ENCODE measurements around the gene TTC28.

TTC28 gene

DNA sequence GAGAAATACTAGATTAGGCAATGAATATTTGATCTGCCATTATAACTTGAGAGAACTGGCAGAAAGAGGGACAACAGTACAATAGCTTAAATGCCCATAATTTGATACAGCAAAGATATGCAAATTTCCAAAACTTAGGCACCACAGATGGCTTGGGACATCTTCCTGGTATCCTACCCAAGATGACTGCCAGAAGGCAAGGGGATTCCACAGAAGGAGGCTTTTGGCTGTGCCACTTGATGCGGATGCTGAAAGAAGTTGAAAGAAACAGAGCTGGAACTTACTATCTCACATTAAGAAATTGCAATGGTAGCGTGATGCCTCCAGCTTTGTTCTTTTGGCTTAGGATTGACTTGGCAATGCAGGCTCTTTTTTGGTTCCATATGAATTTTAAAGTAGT, 216.7 kb downstream of the TTC28 start:
- Histone ChIP-seq H3K4me2 (ENCODE audit: low read depth, low read length, poor library complexity, severe bottlenecking) (no peak overlapping the region), H3K27ac (ENCODE audit: low read depth, low read length) (no peak overlapping the region), H4K20me1 (ENCODE audit: low read depth, low read length) (no peaks in the 10 kb centered on the region), H3K36me3 (ENCODE audit: low read length) (no peaks in the 10 kb centered on the region), H3F3A (ENCODE audit: insufficient read depth) (no peaks in the 10 kb centered on the region), H3K9me2 (replicated peaks; ENCODE audit: insufficient read depth, low read length) (no peaks in the 10 kb centered on the region; the same call in 1 of the 2 replicates), H3K4me3 (ENCODE audit: insufficient read depth, low read length, poor library complexity, severe bottlenecking) (no peak overlapping the region), H3K79me2 (ENCODE audit: insufficient read depth, low read length) (no peaks in the 10 kb centered on the region), H2AFZ (ENCODE audit: low read depth, low read length, severe bottlenecking) (no peak overlapping the region), H3K9ac (ENCODE audit: low read length) (no peak overlapping the region), H3K9me3 (ENCODE audit: insufficient read depth, low read length) (no peaks in the 10 kb centered on the region), H3K27me3 (ENCODE audit: low read length) (no peaks in the 10 kb centered on the region)
- TF ChIP-seq EZH2phosphoT487 (conservative IDR thresholded peaks at IDR 0.05; ENCODE audit: low read length) = no peak
- TF ChIP-seq, protein P1, sequence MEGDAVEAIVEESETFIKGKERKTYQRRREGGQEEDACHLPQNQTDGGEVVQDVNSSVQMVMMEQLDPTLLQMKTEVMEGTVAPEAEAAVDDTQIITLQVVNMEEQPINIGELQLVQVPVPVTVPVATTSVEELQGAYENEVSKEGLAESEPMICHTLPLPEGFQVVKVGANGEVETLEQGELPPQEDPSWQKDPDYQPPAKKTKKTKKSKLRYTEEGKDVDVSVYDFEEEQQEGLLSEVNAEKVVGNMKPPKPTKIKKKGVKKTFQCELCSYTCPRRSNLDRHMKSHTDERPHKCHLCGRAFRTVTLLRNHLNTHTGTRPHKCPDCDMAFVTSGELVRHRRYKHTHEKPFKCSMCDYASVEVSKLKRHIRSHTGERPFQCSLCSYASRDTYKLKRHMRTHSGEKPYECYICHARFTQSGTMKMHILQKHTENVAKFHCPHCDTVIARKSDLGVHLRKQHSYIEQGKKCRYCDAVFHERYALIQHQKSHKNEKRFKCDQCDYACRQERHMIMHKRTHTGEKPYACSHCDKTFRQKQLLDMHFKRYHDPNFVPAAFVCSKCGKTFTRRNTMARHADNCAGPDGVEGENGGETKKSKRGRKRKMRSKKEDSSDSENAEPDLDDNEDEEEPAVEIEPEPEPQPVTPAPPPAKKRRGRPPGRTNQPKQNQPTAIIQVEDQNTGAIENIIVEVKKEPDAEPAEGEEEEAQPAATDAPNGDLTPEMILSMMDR (IDR thresholded peaks at IDR 0.05; ENCODE audit: insufficient read depth, low read length, poor library complexity, severe bottlenecking) = no peak

DNA sequence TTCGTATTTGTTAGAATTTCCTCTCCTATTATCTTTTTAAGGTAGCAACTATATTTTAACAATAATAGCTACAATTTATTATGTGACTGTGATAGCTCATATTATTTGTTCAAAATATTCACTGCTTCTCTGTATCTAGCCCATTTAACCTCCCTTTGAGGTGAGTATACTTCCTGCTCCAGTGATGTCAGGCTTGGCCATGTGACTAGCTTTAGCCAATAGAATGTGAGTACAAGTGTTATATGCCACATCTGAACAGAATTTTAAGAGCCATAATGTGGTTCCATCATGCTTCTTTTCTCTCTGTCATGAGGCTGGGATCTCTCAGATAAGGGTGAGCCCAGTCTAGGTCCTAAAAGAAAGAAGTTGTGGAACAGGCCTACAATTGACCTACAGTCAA, 217.6 kb downstream of the TTC28 start:
- Histone ChIP-seq H3K27me3 (ENCODE audit: low read length) (no peaks in the 10 kb centered on the region), H4K20me1 (ENCODE audit: low read depth, low read length) (no peaks in the 10 kb centered on the region), H3K9me2 (replicated peaks; ENCODE audit: insufficient read depth, low read length) (no peaks in the 10 kb centered on the region; the same call in 1 of the 2 replicates), H3K4me3 (ENCODE audit: insufficient read depth, low read length, poor library complexity, severe bottlenecking) (no peak overlapping the region), H3K4me2 (ENCODE audit: low read depth, low read length, poor library complexity, severe bottlenecking) (no peak overlapping the region), H3K9ac (ENCODE audit: low read length) (no peak overlapping the region), H3K27ac (ENCODE audit: low read depth, low read length) (no peak overlapping the region), H3K36me3 (ENCODE audit: low read length) (no peaks in the 10 kb centered on the region), H3K9me3 (ENCODE audit: insufficient read depth, low read length) (no peaks in the 10 kb centered on the region), H2AFZ (ENCODE audit: low read depth, low read length, severe bottlenecking) (peak overlapping the region; percentile 54), H3K79me2 (ENCODE audit: insufficient read depth, low read length) (no peaks in the 10 kb centered on the region), H3F3A (ENCODE audit: insufficient read depth) (no peaks in the 10 kb centered on the region)
- TF ChIP-seq EZH2phosphoT487 (conservative IDR thresholded peaks at IDR 0.05; ENCODE audit: low read length) = no peak
- TF ChIP-seq, protein P1 (IDR thresholded peaks at IDR 0.05; ENCODE audit: insufficient read depth, low read length, poor library complexity, severe bottlenecking) = no peak

DNA sequence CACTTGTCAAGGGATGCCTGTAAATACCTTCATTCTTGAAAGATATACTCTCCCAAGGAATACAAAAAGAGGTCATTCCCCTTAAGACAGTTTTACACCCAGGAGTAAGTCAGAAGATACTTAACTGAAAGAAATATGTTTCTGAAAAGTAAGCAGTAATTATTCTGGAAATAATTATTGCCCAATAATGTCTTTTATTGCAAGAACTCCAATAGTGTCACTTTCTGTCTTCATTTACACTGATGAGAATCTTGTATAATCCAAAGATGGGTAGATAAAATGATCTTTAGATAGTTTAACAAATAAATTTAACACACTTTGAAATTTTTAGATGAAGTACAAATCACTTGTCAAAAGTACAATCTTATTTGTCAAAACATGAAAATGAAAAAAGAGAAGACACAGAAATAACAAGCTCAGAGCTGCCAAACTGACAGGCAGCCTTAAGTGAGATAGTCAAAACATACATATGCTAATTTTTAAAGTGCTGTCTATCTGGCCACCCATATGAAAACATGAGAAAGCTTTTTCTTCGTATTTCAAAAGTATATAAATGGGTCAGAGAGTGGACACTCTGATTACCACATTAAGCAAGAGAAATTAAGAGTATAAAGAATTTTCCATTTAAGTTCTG, 225.1 kb downstream of the TTC28 start:
- no peak overlapping the region for H2AFZ ChIP-seq (ENCODE audit: low read depth, low read length, severe bottlenecking)
- no peak overlapping the region for H3K27ac ChIP-seq (ENCODE audit: low read depth, low read length)
- no peaks in the 10 kb centered on the region for H3K9me3 ChIP-seq (ENCODE audit: insufficient read depth, low read length)
- H3K4me2 ChIP-seq (ENCODE audit: low read depth, low read length, poor library complexity, severe bottlenecking) = no peak overlapping the region
- TF ChIP-seq, protein P1 (IDR thresholded peaks at IDR 0.05; ENCODE audit: insufficient read depth, low read length, poor library complexity, severe bottlenecking) = no peak
- no peak for TF ChIP-seq EZH2phosphoT487 (conservative IDR thresholded peaks at IDR 0.05; ENCODE audit: low read length)
- H3K9ac ChIP-seq (ENCODE audit: low read length) = no peak overlapping the region
- H4K20me1 ChIP-seq (ENCODE audit: low read depth, low read length) = no peaks in the 10 kb centered on the region
- no peaks in the 10 kb centered on the region for H3K27me3 ChIP-seq (ENCODE audit: low read length)
- no peak overlapping the region for H3K4me3 ChIP-seq (ENCODE audit: insufficient read depth, low read length, poor library complexity, severe bottlenecking)
- no peaks in the 10 kb centered on the region for H3F3A ChIP-seq (ENCODE audit: insufficient read depth)
- no peaks in the 10 kb centered on the region for H3K36me3 ChIP-seq (ENCODE audit: low read length)
- no peaks in the 10 kb centered on the region for H3K9me2 ChIP-seq (replicated peaks; ENCODE audit: insufficient read depth, low read length)
- H3K79me2 ChIP-seq (ENCODE audit: insufficient read depth, low read length) = no peaks in the 10 kb centered on the region

Data from SU-DHL-6 (cell line).